Subcutaneous abdominal adipose tissue (tissue), 5 donors: ENCODE data around the gene ITIH5.
"Not testable (repeated sequence)": the region's sequence is repeated elsewhere in the genome, so short reads cannot be mapped to it uniquely, and the experiment has no call there.

ENCODE experiments used
- H3K27ac ChIP-seq: one replicate; pipeline ENCODE4 v1.7.0; 2013; ENCODE audit warnings: low read depth, mild to moderate bottlenecking, inconsistent platforms, low read length, moderate library complexity
- H3K27me3 ChIP-seq, 5 donors: one replicate each; pipeline ENCODE4 v1.7.0; 2013; ENCODE audit warnings: low read length in 5 of 5, inconsistent platforms in 1 of 5; ENCODE audit not compliant: control insufficient read depth in 5 of 5, insufficient read depth in 4 of 5
- H3K36me3 ChIP-seq, 5 donors: one replicate each; pipeline ENCODE4 v1.7.0; 2013; ENCODE audit warnings: low read length in 5 of 5; ENCODE audit not compliant: control insufficient read depth in 5 of 5, insufficient read depth in 5 of 5
- H3K4me1 ChIP-seq, 5 donors: one replicate each; pipeline ENCODE4 v1.7.0; 2013; ENCODE audit warnings: low read length in 5 of 5, mild to moderate bottlenecking in 3 of 5, moderate library complexity in 1 of 5; ENCODE audit not compliant: control insufficient read depth in 5 of 5, insufficient read depth in 5 of 5
- H3K4me3 ChIP-seq, 5 donors: one replicate each; pipeline ENCODE4 v1.7.0; 2013; ENCODE audit warnings: low read length in 5 of 5, low read depth in 1 of 5
- H3K9ac ChIP-seq, 5 donors: one replicate each; pipeline ENCODE4 v1.7.0; 2013; ENCODE audit warnings: low read length in 5 of 5, mild to moderate bottlenecking in 4 of 5, moderate library complexity in 3 of 5
- H3K9me3 ChIP-seq, 5 donors: one replicate each; pipeline ENCODE4 v1.7.0; 2013; ENCODE audit warnings: low read length in 5 of 5; ENCODE audit not compliant: control insufficient read depth in 5 of 5
- donor health status: healthy.
- donor health status: healthy.
- donor health status: healthy.
- donor health status: healthy.
- donor health status: healthy.

ITIH5 gene

DNA sequence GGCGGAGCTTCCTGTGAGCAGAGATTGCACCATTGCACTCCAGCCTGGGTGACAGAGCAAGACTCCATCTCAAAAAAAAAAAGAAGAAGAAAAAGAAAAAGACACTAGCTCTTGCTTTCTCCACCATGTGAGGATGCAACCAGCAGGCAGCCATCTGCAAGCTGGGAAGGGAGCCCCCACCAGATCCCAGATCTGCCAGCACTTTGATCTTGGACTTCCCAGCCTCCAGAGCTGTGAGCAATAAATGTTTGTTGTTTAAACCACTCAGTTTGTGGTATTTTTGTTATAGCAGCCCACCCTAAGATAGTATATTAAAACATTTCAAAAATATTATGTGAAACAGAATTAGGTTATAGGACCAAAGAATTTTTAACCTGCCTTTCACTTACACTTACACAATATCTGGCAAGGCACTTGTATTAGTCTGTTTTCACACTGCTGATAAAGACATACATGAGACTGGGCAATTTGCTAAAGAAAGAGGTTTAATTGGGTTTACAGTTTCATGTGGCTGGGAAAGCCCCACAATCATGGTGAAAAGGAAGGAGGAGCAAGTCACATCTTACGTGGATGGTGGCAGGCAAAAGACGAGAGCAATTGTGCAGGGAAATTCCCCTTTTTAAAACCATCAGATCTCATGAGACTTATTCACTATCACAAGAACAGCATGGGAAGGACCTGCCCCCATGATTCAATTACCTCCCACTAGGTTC is 24.3 kb upstream of the ITIH5 start:
- H3K27ac ChIP-seq, H3K36me3 ChIP-seq, H3K4me1 ChIP-seq, H3K4me3 ChIP-seq, H3K27me3 ChIP-seq, H3K9ac ChIP-seq: not testable (repeated sequence)
- peaks cover 0 to 16% (median 0%) of the 10 kb centered on the region in 5 donors for H3K9me3 ChIP-seq

- H3K4me3 ChIP-seq, result no peak overlapping the region
- H3K9me3 ChIP-seq, result peaks cover 0 to 16% (median 0%) of the 10 kb centered on the region in 5 donors
- H3K4me1 ChIP-seq, result peaks cover 0 to 8% (median 6%) of the 10 kb centered on the region in 5 donors
- no peaks in the 10 kb centered on the region for H3K36me3 ChIP-seq
- H3K27ac ChIP-seq, result no peak overlapping the region
- no peaks in the 10 kb centered on the region for H3K27me3 ChIP-seq
- H3K9ac ChIP-seq, result no peak overlapping the region
Observed at GRCh38 chr10:7689591-7689990, 22.8 kb upstream of the ITIH5 start.

DNA sequence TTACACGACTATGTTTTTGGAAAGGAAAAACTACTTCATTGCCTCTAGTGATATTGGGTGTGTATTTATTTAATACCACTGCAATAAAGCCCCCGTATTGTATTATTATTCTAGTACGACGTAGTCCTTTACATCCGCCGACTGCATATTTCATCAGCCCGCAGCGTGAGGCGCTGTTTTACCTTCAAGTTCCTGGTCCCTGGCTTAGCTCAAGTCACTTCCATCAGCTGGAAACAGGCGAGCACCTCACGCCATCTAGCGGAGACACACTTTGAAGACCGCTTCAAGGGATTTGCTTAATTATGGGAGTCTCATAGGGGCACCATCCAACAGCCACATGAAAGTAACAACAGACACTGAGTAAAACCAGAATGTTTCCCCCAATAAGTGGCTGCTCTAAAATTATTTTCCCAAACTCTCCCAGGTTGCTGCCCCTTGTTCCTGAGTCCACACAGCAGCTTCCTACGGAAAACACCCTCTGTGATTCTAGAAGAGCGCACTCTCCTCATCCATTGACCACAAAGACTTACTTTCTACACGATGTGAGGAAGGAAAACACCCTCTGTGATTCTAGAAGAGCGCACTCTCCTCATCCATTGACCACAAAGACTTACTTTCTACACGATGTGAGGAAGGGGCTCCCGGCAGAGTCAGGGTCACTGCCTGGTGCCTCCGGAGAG is 20.6 kb upstream of the ITIH5 start:
- Histone ChIP-seq H3K4me1 (peaks cover 0 to 8% (median 6%) of the 10 kb centered on the region in 5 donors), H3K9me3 (peaks cover 0 to 6% (median 0%) of the 10 kb centered on the region in 5 donors), H3K27ac (no peak overlapping the region), H3K4me3 (no peak overlapping the region), H3K27me3 (no peaks in the 10 kb centered on the region), H3K9ac (no peak overlapping the region), H3K36me3 (no peaks in the 10 kb centered on the region)

DNA sequence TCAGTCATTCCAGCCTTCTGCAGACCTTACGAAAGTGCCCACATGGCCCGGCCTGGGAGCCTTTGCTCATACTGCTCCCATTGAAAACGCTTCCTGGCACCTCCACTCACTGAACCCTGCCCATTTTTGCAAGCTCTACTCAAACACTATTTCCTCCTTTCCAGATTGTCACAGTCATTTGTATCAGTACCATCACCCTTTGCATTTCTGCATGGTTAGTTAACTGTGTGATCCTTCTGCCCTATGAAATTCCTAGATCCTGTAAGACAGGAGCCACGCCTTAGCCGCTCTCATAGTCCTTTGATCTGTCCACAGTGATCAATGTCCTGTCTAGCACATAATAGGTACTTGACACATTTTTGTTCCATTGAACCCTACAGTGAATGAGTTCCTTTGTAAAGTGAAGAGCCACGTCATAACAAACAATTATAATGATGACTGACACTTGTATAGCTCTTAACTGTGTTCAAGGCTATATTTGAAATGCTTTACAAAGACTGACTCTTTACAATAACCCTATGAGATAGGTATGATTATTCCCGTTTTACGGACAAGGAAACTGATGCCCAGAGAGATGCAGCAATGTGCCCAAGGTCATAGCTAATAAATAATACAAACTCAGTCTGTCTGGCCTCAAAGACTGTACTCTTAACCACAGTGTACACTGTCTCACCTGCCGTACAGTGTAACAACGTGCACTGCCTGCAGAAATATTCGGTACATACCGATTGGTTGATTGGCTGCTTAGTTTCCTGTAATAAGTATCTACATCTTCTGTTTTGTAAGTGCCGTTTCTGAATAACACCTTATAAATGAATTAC is 19.8 kb upstream of the ITIH5 start:
- Histone ChIP-seq H3K9me3 (peaks cover 0 to 5% (median 0%) of the 10 kb centered on the region in 5 donors), H3K27ac (peak overlapping the region; percentile 38), H3K36me3 (no peaks in the 10 kb centered on the region), H3K4me3 (no peak overlapping the region), H3K4me1 (peaks cover 0 to 8% (median 6%) of the 10 kb centered on the region in 5 donors), H3K27me3 (no peaks in the 10 kb centered on the region), H3K9ac (no peak overlapping the region)

GRCh38 chr10:7680078-7680477 is 13.3 kb upstream of the ITIH5 start:
- not testable (repeated sequence) for H3K9me3 ChIP-seq, H3K4me1 ChIP-seq, H3K4me3 ChIP-seq, H3K36me3 ChIP-seq, H3K9ac ChIP-seq, H3K27ac ChIP-seq, H3K27me3 ChIP-seq

- H3K36me3 ChIP-seq, result no peaks in the 10 kb centered on the region
- no peak overlapping the region for H3K27ac ChIP-seq
- no peaks in the 10 kb centered on the region for H3K4me1 ChIP-seq
- H3K27me3 ChIP-seq, result peaks cover 0 to 3% (median 0%) of the 10 kb centered on the region in 5 donors
- no peak overlapping the region for H3K9ac ChIP-seq
- H3K4me3 ChIP-seq, result no peak overlapping the region
- no peaks in the 10 kb centered on the region for H3K9me3 ChIP-seq
Observed at GRCh38 chr10:7679256-7679655, 12.5 kb upstream of the ITIH5 start.

- Histone ChIP-seq H3K27ac (no peak overlapping the region), H3K27me3 (peaks cover 0 to 5% (median 0%) of the 10 kb centered on the region in 5 donors), H3K9me3 (no peaks in the 10 kb centered on the region), H3K4me1 (peaks cover 0 to 8% (median 5%) of the 10 kb centered on the region in 5 donors), H3K36me3 (no peaks in the 10 kb centered on the region), H3K4me3 (no peak overlapping the region), H3K9ac (no peak overlapping the region)
Observed at GRCh38 chr10:7672341-7673134, 5.8 kb upstream of the ITIH5 start.

GRCh38 chr10:7670157-7670556 is 3.4 kb upstream of the ITIH5 start:
- Histone ChIP-seq H3K9me3 (no peaks in the 10 kb centered on the region), H3K27ac (no peak overlapping the region), H3K4me1 (peaks cover 0 to 20% (median 16%) of the 10 kb centered on the region in 5 donors), H3K4me3 (no peak overlapping the region), H3K27me3 (peaks cover 0 to 4% (median 0%) of the 10 kb centered on the region in 5 donors), H3K36me3 (no peaks in the 10 kb centered on the region), H3K9ac (no peak overlapping the region)

- Histone ChIP-seq H3K27me3 (peaks cover 0 to 6% (median 0%) of the 10 kb centered on the region in 5 donors), H3K36me3 (no peaks in the 10 kb centered on the region), H3K9me3 (peaks cover 0 to under 1% (median 0%) of the 10 kb centered on the region in 5 donors), H3K4me3 (peak overlapping the region in 4 of 5 donors; percentile 40 to 51 (median 46)), H3K27ac (peak overlapping the region; percentile 68), H3K9ac (peak overlapping the region in 1 of 5 donors; percentile 68), H3K4me1 (peaks cover 2 to 41% (median 39%) of the 10 kb centered on the region in 5 donors)
Observed at GRCh38 chr10:7667262-7668141, 736 bp upstream of the ITIH5 start.
